ENCODE results near the gene CLIP1. TPM values are rescaled to one million over a fixed set of nuclear protein-coding genes. Genes with fewer than 3 reads are reported as not detected.

The CLIP1 gene
- total RNA-seq, 1 donor from 2014 or later, result 135 TPM

DNA sequence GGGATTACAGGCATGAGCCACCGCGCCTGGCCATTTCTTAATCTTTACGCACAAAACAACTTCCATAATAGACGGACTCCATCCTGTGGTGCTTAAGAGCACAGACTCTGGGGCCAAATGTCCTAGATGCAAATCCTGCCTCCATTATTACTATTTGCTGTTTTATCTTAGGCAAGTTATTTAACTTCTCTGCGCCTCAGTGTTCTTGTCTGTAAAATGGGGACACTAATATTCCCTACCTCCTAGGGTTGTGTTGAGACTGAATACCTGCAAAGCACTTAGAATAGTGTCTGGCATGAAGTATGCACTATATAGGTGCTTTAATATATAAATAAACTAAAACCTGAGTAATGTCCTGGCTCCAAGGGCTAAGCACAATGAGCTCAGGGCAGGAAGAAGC, 76.4 kb downstream of the CLIP1 start:
- Histone ChIP-seq H3K4me1 (no peaks in the 10 kb centered on the region), H3K9me3 (no peaks in the 10 kb centered on the region), H3K27me3 (no peaks in the 10 kb centered on the region), H3K27ac (no peak overlapping the region), H3K36me3 (peaks cover 3 to 29% of the 10 kb centered on the region in 2 donors), H3K4me3 (no peak overlapping the region)
- DNase-seq (ENCODE audit: extremely low spot score in 2 of 2), result no peak
- intact Hi-C loops (cut with DNase I), result no loop called here
- TF ChIP-seq, protein P1, sequence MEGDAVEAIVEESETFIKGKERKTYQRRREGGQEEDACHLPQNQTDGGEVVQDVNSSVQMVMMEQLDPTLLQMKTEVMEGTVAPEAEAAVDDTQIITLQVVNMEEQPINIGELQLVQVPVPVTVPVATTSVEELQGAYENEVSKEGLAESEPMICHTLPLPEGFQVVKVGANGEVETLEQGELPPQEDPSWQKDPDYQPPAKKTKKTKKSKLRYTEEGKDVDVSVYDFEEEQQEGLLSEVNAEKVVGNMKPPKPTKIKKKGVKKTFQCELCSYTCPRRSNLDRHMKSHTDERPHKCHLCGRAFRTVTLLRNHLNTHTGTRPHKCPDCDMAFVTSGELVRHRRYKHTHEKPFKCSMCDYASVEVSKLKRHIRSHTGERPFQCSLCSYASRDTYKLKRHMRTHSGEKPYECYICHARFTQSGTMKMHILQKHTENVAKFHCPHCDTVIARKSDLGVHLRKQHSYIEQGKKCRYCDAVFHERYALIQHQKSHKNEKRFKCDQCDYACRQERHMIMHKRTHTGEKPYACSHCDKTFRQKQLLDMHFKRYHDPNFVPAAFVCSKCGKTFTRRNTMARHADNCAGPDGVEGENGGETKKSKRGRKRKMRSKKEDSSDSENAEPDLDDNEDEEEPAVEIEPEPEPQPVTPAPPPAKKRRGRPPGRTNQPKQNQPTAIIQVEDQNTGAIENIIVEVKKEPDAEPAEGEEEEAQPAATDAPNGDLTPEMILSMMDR (IDR thresholded peaks at IDR 0.05), result no peak
- TF ChIP-seq POLR2A (IDR thresholded peaks at IDR 0.05) (no peak), POLR2AphosphoS5 (IDR thresholded peaks at IDR 0.05; ENCODE audit: insufficient read depth in 1 of 2, low read depth in 1 of 2) (no peak)

DNA sequence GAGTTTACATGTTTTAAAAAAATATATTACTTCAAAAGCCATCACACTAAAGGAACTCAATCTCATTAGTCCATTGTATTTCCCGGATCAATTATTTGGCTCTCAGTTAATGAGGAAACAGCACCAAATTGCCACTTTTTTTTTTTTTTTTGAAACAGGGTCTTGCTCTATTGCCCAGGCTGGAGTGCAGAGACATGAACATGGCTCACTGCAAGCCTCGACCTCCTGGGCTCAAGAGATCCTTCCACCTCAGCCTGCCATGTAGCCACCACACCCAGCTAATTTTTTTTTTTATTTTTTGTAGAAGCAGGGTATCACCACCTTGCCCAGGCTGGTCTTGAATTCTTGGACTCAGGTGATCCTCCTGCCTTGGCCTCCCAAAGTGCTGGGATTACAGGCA, 77.4 kb downstream of the CLIP1 start:
- DNase-seq (ENCODE audit: extremely low spot score in 2 of 2), result no peak
- no peaks in the 10 kb centered on the region for H3K27me3 ChIP-seq
- H3K27ac ChIP-seq, result no peak overlapping the region
- no peak for TF ChIP-seq POLR2A (IDR thresholded peaks at IDR 0.05)
- TF ChIP-seq POLR2AphosphoS5 (IDR thresholded peaks at IDR 0.05; ENCODE audit: insufficient read depth in 1 of 2, low read depth in 1 of 2), result no peak
- TF ChIP-seq, protein P1 (IDR thresholded peaks at IDR 0.05), result no peak
- no peaks in the 10 kb centered on the region for H3K9me3 ChIP-seq
- peaks cover 7 to 38% of the 10 kb centered on the region in 2 donors for H3K36me3 ChIP-seq
- no peak overlapping the region for H3K4me3 ChIP-seq
- H3K4me1 ChIP-seq, result no peaks in the 10 kb centered on the region
- intact Hi-C loops (cut with DNase I), result no loop called here

DNA sequence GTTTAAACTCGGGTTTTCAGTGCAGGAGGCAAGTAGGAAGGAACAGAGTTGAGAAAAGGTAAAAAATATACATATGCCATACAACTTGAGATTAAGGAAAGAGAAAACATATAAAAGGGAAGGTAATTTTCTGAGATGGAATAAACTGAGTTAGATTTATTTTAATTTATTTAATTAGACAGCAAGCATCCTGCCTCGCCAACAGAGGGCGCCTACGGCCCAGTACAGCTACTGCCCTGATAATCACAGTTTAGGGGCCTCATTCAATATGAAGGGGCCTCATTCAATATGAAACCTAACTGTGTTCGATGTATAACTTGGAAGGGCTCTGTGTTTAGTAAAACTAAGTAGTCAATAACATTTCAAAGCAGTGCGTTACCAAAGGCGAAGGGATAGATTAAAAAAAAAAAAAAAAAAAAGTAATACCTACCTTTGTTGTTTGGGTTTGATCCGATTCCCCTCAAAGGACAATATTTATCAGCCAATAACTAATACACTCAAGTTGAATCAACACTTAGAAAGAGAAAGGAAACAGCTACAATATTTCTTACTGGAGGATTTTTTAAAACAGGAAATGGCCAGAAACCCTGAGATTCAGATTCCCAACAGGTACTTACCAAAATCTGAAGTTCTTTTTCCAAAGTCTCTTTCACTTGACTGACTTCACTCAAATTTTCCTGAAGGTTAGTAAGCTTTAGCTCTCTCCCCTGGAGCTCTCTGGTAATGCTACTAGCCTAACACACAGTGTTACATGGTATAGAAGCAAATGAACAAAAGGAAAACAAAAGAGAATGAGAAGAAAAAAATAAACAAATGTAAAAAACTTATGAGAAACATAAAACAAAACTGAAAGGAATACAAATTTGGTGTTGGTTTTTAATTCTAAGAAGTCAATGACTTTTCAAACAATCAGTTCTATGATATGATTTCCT, 86.2 kb downstream of the CLIP1 start:
- Histone ChIP-seq H3K4me1 (no peaks in the 10 kb centered on the region), H3K36me3 (peaks cover 5 to 60% of the 10 kb centered on the region in 2 donors), H3K9me3 (no peaks in the 10 kb centered on the region), H3K27ac (no peak overlapping the region), H3K4me3 (no peak overlapping the region), H3K27me3 (no peaks in the 10 kb centered on the region)
- TF ChIP-seq, protein P1 (IDR thresholded peaks at IDR 0.05), result peak in 1 of 3 experiments; percentile 24
- TF ChIP-seq POLR2A (IDR thresholded peaks at IDR 0.05), result no peak
- DNase-seq (ENCODE audit: extremely low spot score in 2 of 2), result no peak
- intact Hi-C loops (cut with DNase I), result no loop called here

DNA sequence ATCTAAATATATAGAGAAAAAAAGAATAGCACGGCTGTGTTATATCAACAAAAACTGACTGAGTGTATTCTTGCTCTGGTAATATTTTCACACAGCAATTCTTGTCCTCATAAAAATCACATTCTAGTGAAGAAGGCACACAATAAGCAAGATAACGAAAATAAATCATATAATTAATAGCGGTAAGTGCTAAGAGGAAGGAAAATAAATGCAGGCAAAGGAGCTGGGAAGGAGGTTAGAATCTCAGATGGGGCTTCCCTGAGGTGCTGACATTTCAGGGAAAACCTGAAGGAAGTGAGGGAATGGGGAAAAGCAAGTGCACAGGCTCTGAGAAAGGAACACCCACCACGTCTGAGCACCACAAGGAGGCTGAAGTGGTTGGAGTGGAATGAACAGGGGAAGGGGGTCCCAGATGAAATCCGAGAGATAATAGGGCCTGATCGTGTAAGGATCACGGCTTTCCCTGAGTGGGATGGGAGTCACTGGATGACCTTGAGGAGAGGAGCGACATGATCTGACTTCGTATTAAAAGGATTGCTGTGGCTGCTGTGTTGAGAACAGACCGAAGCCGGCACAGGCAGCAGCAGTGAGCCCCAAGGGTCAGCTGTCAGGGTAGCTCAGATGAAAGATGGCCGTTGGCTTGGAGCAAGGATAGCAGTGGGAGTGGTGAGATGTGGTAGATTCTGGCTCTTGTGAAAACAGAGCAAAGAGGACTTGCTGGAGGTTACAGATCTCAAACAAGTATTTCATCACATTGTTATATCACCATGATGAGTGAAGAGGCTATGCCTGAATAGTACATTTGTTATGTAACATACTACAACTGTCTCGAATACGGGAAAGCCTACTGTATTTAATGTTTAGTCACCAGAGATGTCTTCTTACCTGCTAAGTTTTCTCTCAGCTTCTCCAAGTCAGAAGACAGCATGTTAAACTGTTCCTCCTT, 89.1 kb downstream of the CLIP1 start:
- Histone ChIP-seq H3K4me3 (no peak overlapping the region), H3K4me1 (no peaks in the 10 kb centered on the region), H3K36me3 (peaks cover 0 to 59% of the 10 kb centered on the region in 2 donors), H3K9me3 (no peaks in the 10 kb centered on the region), H3K27me3 (no peaks in the 10 kb centered on the region), H3K27ac (no peak overlapping the region)
- TF ChIP-seq POLR2A (IDR thresholded peaks at IDR 0.05) (no peak), POLR2AphosphoS5 (IDR thresholded peaks at IDR 0.05; ENCODE audit: insufficient read depth in 1 of 2, low read depth in 1 of 2) (no peak)
- TF ChIP-seq, protein P1 (IDR thresholded peaks at IDR 0.05), result no peak
- DNase-seq (ENCODE audit: extremely low spot score in 2 of 2), result no peak
- intact Hi-C loops (cut with DNase I), result no loop called here

All from vagina (tissue), 2 donors.